ENCODE measurements around the gene MAP3K2.

The MAP3K2 gene

GRCh38 chr2:127419448-127420038 is 31.8 kb upstream of the MAP3K2 start (continued):
- TF ChIP-seq, protein P1, sequence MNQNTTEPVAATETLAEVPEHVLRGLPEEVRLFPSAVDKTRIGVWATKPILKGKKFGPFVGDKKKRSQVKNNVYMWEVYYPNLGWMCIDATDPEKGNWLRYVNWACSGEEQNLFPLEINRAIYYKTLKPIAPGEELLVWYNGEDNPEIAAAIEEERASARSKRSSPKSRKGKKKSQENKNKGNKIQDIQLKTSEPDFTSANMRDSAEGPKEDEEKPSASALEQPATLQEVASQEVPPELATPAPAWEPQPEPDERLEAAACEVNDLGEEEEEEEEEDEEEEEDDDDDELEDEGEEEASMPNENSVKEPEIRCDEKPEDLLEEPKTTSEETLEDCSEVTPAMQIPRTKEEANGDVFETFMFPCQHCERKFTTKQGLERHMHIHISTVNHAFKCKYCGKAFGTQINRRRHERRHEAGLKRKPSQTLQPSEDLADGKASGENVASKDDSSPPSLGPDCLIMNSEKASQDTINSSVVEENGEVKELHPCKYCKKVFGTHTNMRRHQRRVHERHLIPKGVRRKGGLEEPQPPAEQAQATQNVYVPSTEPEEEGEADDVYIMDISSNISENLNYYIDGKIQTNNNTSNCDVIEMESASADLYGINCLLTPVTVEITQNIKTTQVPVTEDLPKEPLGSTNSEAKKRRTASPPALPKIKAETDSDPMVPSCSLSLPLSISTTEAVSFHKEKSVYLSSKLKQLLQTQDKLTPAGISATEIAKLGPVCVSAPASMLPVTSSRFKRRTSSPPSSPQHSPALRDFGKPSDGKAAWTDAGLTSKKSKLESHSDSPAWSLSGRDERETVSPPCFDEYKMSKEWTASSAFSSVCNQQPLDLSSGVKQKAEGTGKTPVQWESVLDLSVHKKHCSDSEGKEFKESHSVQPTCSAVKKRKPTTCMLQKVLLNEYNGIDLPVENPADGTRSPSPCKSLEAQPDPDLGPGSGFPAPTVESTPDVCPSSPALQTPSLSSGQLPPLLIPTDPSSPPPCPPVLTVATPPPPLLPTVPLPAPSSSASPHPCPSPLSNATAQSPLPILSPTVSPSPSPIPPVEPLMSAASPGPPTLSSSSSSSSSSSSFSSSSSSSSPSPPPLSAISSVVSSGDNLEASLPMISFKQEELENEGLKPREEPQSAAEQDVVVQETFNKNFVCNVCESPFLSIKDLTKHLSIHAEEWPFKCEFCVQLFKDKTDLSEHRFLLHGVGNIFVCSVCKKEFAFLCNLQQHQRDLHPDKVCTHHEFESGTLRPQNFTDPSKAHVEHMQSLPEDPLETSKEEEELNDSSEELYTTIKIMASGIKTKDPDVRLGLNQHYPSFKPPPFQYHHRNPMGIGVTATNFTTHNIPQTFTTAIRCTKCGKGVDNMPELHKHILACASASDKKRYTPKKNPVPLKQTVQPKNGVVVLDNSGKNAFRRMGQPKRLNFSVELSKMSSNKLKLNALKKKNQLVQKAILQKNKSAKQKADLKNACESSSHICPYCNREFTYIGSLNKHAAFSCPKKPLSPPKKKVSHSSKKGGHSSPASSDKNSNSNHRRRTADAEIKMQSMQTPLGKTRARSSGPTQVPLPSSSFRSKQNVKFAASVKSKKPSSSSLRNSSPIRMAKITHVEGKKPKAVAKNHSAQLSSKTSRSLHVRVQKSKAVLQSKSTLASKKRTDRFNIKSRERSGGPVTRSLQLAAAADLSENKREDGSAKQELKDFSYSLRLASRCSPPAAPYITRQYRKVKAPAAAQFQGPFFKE (tag by site-specific recombination; IDR thresholded peaks at IDR 0.05; ENCODE audit: borderline replicate concordance), result no peak
- TF ChIP-seq ZBTB21 (tag by site-specific recombination; IDR thresholded peaks at IDR 0.05), result no peak

DNA sequence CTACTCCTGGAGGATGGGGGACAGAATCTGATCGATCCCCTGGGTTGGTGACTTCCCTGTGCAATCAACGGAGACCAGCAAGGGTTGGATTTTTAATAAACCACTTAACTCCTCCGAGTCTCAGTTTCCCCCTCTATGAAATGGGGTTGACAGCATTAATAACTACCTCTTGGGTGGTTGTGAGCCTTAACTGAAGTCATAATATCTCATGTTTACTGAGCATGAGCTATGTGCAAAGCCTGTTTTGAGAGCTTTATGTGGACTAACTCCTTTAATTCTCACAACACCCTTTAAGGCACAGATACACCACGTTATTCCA is 31.3 kb upstream of the MAP3K2 start:
- ChIA-PET POLR2A (no interaction called here), CTCF (interaction anchor here (1.0 kb wide), 1 partner anchor 222 kb away, joined by 3 read pairs; no protein-coding TSS in a partner anchor)
- Histone ChIP-seq H3K27ac (ENCODE audit: extremely low read depth, low read depth, low read length) (no peak overlapping the region), H3K4me1 (ENCODE audit: control insufficient read depth, insufficient read depth, low read length) (no peaks in the 10 kb centered on the region; the same call in 1 of the 2 replicates), H3K4me3 (ENCODE audit: low read depth, low read length) (no peak overlapping the region), H3K9me3 (ENCODE audit: control insufficient read depth, insufficient read depth, low read depth, low read length) (no peaks in the 10 kb centered on the region), H3K36me3 (ENCODE audit: control insufficient read depth in 2 of 2, insufficient read depth in 1 of 2, low read length in 2 of 2) (no peaks in the 10 kb centered on the region)
- TF ChIP-seq ZNF23 (tag by site-specific recombination; IDR thresholded peaks at IDR 0.05; ENCODE audit: borderline replicate concordance), result no peak
- TF ChIP-seq, protein P2, sequence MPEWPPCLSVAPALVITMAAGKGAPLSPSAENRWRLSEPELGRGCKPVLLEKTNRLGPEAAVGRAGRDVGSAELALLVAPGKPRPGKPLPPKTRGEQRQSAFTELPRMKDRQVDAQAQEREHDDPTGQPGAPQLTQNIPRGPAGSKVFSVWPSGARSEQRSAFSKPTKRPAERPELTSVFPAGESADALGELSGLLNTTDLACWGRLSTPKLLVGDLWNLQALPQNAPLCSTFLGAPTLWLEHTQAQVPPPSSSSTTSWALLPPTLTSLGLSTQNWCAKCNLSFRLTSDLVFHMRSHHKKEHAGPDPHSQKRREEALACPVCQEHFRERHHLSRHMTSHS (tag by site-specific recombination; IDR thresholded peaks at IDR 0.05), result no peak
- TF ChIP-seq GLIS1 (tag by site-specific recombination; IDR thresholded peaks at IDR 0.05), result no peak
- TF ChIP-seq ZNF664 (tag by site-specific recombination; IDR thresholded peaks at IDR 0.05), result peak; percentile 27; the same call in 1 of the 2 replicates
- TF ChIP-seq ZNF555 (tag by site-specific recombination; conservative IDR thresholded peaks at IDR 0.05), result no peak
- no peak for TF ChIP-seq ZNF433 (tag by site-specific recombination; IDR thresholded peaks at IDR 0.05; ENCODE audit: low read depth)
- TF ChIP-seq ZNF548 (tag by site-specific recombination; IDR thresholded peaks at IDR 0.05), result no peak
- TF ChIP-seq ZIC2 (tag by site-specific recombination; IDR thresholded peaks at IDR 0.05), result no peak

DNA sequence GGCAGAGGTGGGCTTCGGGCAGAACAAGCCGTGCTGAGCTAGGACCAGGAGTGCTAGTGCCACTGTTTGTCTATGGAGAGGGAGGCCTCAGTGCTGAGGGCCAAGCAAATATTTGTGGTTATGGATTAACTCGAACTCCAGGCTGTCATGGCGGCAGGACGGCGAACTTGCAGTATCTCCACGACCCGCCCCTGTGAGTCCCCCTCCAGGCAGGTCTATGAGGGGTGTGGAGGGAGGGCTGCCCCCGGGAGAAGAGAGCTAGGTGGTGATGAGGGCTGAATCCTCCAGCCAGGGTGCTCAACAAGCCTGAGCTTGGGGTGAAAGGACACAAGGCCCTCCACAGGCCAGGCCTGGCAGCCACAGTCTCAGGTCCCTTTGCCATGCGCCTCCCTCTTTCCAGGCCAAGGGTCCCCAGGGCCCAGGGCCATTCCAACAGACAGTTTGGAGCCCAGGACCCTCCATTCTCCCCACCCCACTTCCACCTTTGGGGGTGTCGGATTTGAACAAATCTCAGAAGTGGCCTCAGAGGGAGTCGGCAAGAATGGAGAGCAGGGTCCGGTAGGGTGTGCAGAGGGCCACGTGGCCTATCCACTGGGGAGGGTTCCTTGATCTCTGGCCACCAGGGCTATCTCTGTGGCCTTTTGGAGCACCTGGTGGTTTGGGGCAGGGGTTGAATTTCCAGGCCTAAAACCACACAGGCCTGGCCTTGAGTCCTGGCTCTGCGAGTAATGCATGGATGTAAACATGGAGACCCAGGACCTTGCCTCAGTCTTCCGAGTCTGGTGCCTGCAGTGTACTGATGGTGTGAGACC is 30.7 kb upstream of the MAP3K2 start, which contains the start of gene PROC:
PROC (plus strand) TSS at position 128 of the 812 bp plus-strand sequence. CDS start 1,516 bp downstream, outside the sequence.
- TF ChIP-seq ZNF639 (tag by site-specific recombination; IDR thresholded peaks at IDR 0.05) (no peak), SCRT2 (tag by site-specific recombination; IDR thresholded peaks at IDR 0.05) (no peak), ZNF157 (tag by site-specific recombination; IDR thresholded peaks at IDR 0.05) (no peak), TRIM28 (IDR thresholded peaks at IDR 0.05; ENCODE audit: borderline replicate concordance, low read length) (no peak), ZNF23 (tag by site-specific recombination; IDR thresholded peaks at IDR 0.05; ENCODE audit: borderline replicate concordance) (no peak), ZNF768 (tag by site-specific recombination; IDR thresholded peaks at IDR 0.05) (no peak)
- TF ChIP-seq, protein P3, sequence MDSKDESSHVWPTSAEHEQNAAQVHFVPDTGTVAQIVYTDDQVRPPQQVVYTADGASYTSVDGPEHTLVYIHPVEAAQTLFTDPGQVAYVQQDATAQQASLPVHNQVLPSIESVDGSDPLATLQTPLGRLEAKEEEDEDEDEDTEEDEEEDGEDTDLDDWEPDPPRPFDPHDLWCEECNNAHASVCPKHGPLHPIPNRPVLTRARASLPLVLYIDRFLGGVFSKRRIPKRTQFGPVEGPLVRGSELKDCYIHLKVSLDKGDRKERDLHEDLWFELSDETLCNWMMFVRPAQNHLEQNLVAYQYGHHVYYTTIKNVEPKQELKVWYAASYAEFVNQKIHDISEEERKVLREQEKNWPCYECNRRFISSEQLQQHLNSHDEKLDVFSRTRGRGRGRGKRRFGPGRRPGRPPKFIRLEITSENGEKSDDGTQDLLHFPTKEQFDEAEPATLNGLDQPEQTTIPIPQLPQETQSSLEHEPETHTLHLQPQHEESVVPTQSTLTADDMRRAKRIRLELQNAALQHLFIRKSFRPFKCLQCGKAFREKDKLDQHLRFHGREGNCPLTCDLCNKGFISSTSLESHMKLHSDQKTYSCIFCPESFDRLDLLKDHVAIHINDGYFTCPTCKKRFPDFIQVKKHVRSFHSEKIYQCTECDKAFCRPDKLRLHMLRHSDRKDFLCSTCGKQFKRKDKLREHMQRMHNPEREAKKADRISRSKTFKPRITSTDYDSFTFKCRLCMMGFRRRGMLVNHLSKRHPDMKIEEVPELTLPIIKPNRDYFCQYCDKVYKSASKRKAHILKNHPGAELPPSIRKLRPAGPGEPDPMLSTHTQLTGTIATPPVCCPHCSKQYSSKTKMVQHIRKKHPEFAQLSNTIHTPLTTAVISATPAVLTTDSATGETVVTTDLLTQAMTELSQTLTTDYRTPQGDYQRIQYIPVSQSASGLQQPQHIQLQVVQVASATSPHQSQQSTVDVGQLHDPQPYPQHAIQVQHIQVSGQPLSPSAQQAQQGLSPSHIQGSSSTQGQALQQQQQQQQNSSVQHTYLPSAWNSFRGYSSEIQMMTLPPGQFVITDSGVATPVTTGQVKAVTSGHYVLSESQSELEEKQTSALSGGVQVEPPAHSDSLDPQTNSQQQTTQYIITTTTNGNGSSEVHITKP (tag by site-specific recombination; IDR thresholded peaks at IDR 0.05), result no peak
- POLR2A ChIA-PET, result no interaction called here
- Histone ChIP-seq H3K4me3 (ENCODE audit: low read depth, low read length) (no peak within 1 kb of the TSS), H3K27ac (ENCODE audit: extremely low read depth, low read depth, low read length) (no peak within 1 kb of the TSS), H3K9me3 (ENCODE audit: control insufficient read depth, insufficient read depth, low read depth, low read length) (no peaks in the 10 kb centered on the region), H3K4me1 (ENCODE audit: control insufficient read depth, insufficient read depth, low read length) (no peaks in the 10 kb centered on the region; the same call in 1 of the 2 replicates), H3K36me3 (ENCODE audit: control insufficient read depth in 2 of 2, insufficient read depth in 1 of 2, low read length in 2 of 2) (no peaks in the 10 kb centered on the region)
- CTCF ChIA-PET, result interaction anchor here (1.0 kb wide), 1 partner anchor 221 kb away, joined by 3 read pairs; no protein-coding TSS in a partner anchor
